ENCODE data around the gene LATS2.

Gene LATS2

DNA sequence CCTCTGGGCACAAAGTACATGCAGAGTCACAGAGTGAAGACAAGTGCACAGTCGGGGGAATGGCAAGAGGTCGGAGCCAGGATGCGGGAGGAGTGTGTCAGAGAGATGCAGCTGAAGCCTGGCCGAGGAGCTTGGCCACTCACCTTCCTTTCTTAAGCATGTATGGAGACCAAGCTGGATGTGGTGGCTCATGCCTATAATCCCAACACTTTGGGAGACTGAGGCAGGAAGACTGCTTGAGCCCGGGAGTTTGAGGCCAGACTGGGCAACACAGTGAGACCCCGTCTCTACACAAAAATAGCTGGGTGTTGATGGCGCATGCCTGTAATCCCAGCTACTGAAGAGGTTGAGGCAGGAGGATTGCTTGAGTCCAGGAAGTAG lies 67.0 kb downstream of the LATS2 start:
- in situ Hi-C loops (cut with MboI; ENCODE audit: low sequenced_read_pairs), result no loop called here

DNA sequence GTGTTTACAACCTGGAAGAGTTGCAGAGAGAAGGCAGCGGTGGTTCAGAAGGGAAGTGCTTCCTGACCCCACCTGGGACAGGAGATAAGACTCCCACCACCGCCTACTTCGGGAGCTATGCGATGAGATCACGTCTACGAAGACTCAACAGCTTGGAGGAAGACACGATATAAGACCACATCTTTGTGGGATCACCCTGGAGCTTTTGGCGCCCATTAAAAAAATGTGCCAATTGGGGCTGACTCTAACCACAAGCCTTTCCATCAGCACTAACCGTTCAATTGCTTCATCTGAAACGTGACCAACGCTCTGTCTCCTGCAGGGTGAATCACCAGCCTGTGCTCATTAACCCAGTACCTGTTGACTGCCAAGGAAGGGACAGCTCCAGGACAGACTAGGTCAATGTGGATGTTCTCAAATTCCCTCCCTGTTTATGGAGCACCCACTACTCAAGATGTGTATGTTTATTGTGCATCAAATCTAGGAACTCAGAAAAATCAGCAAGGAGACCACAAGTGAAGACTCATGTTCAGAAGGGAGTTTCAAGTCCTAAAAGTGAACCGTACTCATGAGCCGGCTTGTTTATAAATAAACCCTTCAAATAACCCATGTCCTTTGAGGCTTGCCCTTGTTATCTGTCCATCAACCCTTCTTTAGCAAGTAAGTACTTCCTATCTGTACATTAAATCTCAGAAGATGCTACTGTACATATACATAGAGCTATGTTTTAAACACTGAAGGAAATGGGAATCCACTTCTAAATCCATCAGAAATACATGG lies 67.5 kb downstream of the LATS2 start:
- in situ Hi-C loops (cut with MboI; ENCODE audit: low sequenced_read_pairs), result no loop called here

GRCh38 chr13:20993211-20993610 lies 68.2 kb downstream of the LATS2 start:
- in situ Hi-C loops (cut with MboI; ENCODE audit: low sequenced_read_pairs), result no loop called here

- in situ Hi-C loops (cut with MboI; ENCODE audit: low sequenced_read_pairs), result no loop called here
These were observed 69.5 kb downstream of the LATS2 start for GRCh38 chr13:20991741-20992520.

DNA sequence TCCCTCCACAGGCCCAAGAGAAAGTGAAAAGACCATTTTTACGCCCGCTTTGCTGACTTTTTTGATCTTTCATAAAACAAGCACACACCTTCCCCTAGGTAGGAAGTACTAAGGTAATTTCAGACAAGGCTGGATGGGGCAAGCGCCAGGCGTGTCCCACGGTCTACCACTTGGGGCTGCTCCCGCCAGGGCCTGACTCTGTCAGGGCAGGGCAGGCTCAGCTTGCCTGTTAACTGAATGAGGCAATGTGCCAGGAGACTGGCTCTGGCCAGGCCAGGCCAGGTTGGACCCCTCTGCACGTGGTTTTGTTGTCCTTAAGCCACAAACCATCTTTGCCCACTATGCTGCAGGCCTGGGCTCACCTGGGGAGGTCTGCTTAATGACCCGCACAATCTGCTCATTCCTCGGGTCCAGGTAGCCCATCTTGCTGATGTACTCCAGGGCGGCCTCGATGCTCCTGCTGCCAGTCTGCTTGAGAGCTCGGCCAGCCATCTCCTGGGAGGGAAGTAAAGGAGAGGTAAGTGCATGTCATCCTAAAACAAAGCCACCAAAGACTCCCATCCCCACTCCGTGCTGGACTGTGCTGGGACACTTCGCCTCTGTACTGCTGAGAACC lies 70.4 kb downstream of the LATS2 start:
- in situ Hi-C loops (cut with MboI; ENCODE audit: low sequenced_read_pairs), result no loop called here

DNA sequence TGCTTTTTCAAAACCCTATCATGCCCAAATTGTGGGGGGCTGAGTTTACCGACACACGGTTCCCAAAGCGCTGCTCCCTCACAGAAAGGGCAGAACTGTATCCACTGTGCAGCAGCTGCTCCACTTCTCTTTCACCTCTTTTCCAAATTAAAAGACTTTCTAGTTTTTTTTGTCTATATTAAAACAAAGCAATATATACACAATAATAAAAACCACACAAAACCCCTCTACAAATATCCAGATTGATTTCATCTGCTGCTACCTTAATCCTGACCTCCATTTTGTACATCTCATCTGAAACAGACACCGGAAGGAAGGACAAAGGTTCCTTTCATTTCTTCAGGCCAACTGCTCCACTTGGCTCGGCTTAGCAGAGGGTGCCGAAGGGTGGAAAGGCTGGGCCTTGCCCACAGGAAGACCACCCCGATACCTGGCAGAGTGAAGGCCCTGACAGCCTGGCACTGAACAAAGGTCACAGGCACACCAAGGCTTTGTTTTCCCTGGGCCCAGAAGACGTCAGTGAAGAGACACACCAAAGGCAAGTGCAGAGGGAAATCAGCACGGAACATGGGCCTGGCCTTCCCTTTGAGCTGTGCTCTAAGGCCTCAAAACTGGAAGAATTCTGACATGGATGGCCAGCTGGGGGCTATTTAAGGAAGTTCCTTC lies 71.6 kb downstream of the LATS2 start:
- in situ Hi-C loops (cut with MboI; ENCODE audit: low sequenced_read_pairs), result no loop called here

DNA sequence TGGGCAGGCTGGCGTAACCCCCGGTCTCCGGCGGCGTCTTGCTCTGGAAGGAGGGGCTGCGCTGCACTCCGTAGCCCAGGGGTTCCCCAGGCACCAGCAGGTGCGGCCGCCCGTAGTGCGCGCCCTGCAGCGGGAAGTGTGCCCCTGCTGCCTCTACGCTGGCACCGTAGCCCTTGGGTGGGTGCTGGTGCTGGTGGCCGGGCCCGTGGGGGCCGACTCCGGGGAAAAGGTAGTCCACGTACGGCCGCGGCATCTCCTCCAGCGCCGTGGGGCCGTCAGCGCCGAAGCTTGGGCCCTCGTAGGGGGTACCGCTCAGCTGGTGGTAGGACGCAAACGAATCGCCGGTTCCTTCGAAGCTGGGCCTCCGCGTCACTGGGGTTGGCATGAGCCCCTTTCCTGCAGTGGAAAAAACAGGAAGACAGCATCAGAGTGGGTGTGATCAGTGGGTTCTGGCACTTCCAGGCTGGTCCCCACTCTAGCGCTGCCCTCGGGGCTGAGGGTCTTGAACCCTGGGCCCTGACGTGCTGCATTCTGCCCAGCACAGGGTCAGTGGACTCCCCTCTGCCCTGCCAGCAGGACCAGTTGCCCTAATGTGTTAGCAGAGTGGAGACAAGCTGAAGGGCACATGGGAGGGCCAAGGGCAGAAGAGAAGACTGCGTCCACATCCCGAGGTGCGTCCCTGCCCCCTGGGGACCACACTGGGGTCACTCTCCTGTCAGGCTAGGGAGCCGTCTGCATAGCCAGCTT lies 72.3 kb downstream of the LATS2 start:
- in situ Hi-C loops (cut with MboI; ENCODE audit: low sequenced_read_pairs), result no loop called here

DNA sequence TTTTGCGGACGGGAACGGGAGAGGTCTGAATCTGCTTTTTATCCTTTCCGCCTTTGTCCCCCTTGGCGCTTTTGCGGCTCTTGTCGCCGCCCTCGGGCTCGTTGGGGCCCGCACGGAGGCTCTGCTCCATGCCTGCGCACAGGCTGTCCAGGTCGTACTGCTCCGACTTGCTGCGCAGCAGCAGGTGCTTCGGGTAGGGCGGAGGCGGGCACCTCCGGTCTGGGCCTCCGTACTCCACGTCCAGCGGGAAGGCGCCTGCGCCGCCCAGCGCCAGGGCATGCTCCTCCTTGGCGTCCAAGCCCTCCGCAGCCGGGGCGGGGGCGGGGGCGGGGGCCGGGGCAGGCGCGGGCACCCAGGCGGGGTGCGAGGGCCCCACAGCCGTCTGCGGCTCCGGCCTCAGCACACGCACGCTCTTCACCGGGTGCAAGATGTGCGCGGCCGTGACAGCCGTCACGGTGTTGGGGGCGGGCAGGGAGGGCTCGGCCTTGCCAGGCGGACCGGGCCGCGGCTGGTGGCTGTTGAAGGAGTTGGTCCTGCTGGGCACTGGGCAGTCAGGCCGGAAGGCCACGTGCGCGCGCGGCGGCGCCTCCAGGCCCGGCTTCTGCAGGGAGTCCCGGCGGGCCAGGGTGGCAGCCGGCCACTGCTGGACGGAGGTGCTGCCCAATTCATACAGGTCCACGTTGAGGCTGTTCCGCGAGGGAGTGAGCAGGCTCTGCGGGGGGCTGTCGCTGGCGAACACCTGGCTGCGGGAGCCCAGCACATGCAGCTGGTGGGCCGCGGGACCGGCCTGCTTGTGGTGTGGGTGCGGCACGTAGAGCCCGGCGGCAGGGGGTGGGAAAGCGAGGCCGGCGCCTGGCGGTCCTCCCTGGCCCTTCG lies 73.1 kb downstream of the LATS2 start:
- in situ Hi-C loops (cut with MboI; ENCODE audit: low sequenced_read_pairs), result no loop called here

- in situ Hi-C loops (cut with MboI; ENCODE audit: low sequenced_read_pairs), result no loop called here
These were observed 73.8 kb downstream of the LATS2 start for GRCh38 chr13:20987599-20987998.

GRCh38 chr13:20984879-20985278 lies 76.5 kb downstream of the LATS2 start:
- in situ Hi-C loops (cut with MboI; ENCODE audit: low sequenced_read_pairs), result no loop called here

DNA sequence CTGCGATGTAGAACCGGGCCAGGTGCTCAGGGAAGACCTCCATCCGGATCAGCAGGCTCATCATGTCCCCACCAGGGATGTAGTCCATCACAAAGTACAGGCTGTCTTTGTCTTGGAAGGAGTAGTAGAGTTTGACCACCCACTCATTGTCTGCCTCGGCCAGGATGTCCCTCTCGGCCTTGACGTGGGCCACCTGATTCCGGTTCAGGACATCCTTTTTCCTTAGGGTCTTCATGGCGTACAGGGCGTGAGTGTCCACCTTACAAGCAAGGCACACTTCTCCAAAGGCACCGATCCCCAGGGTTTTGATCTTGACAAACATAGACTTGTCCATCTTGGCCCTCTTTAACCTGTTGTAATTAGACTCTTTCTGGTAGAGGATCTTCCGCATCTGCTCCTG lies 78.0 kb downstream of the LATS2 start:
- in situ Hi-C loops (cut with MboI; ENCODE audit: low sequenced_read_pairs), result no loop called here

DNA sequence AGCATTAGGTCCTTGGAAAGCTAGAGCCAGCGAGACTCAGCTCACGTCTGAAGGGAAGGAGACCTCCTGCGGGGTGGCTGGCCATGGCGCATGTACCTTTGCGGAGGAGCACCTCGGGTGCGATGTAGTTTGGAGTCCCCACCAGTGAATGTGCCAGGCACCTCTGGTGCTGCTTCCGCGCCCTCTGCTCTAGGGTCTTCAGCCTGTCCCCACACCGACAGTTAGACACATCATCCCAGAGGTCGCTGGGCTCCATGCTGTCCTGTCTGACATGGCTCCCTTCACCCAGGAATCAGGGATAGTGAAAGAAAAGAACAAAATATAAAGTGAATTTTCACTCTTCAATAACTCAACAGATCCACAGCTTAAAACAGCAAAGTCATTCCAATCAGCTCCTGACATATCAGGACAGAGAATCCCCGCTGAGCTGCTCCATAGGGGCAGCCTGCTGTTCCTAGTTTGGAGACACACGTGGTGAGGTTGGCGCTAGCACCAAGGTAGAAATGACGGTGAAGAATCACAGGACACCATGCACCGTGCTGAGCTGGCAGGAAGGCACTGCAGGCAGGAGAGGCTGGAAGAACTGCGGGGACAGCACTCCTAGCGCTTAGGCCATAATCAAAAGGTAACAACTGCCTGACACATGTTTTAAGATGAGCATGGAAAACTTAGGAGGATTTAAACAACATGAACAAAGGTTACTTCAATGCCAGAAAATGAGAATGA lies 79.9 kb downstream of the LATS2 start:
- in situ Hi-C loops (cut with MboI; ENCODE audit: low sequenced_read_pairs), result no loop called here

DNA sequence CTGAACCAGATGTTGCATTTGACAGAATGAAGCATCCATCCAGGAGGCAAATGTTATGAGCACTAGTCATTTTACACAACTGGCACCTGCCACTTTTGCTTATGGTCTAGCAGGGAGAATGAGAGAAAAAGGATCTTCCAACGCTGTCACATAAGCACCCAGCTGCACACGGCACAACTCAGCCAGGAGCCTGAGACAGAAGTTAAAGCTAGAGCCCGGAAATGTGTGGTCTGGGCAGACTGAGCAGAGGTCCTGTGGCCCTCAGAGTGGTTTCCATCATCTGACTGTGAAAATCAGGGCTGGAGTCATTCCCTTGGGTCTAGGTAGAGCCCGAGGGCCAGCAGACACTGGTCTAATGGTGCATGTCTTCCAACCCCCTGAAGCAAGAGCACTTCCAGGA lies 80.5 kb downstream of the LATS2 start:
- in situ Hi-C loops (cut with MboI; ENCODE audit: low sequenced_read_pairs), result no loop called here

GRCh38 chr13:20980430-20980829 lies 81.0 kb downstream of the LATS2 start:
- in situ Hi-C loops (cut with MboI; ENCODE audit: low sequenced_read_pairs), result no loop called here

- in situ Hi-C loops (cut with MboI; ENCODE audit: low sequenced_read_pairs), result no loop called here
These were observed 84.0 kb downstream of the LATS2 start for GRCh38 chr13:20977394-20977793.

DNA sequence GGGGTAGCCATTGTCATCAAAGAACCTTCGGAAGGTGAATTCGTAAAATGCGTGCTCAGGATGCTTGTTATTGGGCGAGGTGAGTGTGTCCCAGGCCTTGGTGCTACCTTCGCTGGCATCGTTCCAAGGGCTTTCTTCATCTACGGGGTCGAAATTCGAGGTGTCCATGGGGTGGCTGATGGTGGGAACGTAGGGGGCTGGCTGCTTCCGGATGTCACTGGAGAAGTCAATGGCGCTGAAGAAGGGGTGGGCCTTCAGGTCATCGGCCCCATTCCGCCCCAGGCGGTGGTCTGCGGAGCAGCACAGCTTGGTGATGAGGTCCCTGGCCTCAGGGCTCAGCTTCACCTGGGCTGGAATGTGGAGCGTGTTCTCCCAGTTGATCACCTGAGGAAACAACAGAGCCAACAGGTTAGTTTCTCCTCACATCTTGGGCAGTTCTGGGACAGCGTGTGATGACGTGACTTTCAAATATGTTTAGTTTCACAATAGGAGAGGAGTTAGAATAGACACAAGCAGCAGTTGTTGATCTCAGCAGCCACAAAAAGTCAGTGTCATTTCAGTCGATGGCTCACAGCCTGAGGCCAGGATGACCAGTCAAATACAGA lies 86.3 kb downstream of the LATS2 start:
- in situ Hi-C loops (cut with MboI; ENCODE audit: low sequenced_read_pairs), result no loop called here

- in situ Hi-C loops (cut with MboI; ENCODE audit: low sequenced_read_pairs), result no loop called here
These were observed 87.4 kb downstream of the LATS2 start for GRCh38 chr13:20973886-20974425.

DNA sequence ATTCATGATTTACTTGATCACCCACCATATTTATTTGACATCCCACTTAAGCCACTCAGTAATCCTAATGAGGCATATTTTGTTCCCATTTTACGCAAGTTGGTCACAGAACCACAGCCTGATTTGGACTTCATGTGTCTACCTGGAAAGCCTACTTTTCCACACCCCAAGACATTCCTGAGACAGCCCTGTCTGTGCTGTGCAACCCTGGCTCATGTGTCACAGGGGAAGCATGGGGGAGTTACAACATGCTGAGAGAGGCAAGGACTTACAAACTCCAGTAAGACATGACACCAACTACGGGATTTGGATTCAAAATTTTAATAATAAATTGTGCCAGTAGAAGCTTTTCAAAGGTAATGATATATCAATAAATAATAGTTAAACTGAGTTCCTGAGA lies 88.7 kb downstream of the LATS2 start:
- in situ Hi-C loops (cut with MboI; ENCODE audit: low sequenced_read_pairs), result no loop called here
